HG03520 (cell line): Measurements from ENCODE around the gene ALDOA.
A peak's percentile ranks its signal among the peaks of the same experiment; 100 is the strongest.

Source experiments
- ATAC-seq: cut with Tn5 transposase; IDR thresholded peaks from one replicate; pipeline ENCODE4 v1.9.1; 2021; ENCODE audit warnings: mild to moderate bottlenecking, moderate library complexity; ENCODE audit not compliant: unreplicated experiment

The ALDOA gene

DNA sequence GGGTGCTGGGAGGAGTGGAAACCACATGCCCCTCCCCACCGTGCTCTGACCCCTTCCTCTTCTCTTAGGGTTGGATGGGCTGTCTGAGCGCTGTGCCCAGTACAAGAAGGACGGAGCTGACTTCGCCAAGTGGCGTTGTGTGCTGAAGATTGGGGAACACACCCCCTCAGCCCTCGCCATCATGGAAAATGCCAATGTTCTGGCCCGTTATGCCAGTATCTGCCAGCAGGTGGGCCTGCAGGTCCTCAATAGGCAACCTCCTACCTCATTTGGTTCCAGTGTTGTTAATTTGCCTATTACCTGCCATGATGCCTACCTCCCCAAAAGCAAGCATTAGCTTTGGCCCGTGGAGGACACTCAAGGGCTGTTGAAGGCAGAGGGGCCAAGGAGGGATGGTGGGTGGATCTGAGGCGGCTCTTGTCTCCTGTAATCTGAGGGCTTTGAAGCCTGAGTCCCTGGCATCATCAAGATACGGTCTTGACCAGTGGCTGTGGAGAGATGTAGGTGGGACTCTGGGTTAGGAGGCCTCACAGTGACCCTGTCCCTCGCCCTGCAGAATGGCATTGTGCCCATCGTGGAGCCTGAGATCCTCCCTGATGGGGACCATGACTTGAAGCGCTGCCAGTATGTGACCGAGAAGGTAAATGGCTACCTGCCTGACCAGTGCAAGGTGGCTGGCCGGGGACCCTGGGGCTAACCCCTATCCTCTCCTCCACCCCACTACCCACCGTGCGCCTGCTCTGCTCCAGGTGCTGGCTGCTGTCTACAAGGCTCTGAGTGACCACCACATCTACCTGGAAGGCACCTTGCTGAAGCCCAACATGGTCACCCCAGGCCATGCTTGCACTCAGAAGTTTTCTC, 3.4 kb downstream of the ALDOA start:
- ATAC-seq: no peak

GRCh38 chr16:30069611-30070462, 4.3 kb downstream of the ALDOA start:
- no peak for ATAC-seq

DNA sequence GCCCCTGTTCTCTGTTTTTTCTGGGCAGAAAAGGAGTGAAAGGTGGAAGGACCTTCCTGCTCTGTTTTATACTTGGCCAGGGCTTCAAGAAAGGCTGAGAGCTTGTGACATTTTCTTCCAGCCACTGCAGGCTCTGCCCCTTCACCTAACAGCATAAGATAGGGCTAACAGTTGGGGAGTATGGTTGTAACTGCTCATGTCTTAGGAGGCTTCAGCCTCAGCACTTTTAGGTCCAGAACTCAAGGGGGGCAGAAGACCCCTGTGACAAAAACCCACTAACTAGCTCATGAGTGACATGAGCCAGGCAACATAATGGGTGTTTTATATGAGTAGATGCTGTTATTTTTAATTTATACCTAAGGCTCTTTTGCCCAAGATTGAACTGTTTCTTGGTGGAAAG, 4.9 kb downstream of the ALDOA start:
- no peak for ATAC-seq

DNA sequence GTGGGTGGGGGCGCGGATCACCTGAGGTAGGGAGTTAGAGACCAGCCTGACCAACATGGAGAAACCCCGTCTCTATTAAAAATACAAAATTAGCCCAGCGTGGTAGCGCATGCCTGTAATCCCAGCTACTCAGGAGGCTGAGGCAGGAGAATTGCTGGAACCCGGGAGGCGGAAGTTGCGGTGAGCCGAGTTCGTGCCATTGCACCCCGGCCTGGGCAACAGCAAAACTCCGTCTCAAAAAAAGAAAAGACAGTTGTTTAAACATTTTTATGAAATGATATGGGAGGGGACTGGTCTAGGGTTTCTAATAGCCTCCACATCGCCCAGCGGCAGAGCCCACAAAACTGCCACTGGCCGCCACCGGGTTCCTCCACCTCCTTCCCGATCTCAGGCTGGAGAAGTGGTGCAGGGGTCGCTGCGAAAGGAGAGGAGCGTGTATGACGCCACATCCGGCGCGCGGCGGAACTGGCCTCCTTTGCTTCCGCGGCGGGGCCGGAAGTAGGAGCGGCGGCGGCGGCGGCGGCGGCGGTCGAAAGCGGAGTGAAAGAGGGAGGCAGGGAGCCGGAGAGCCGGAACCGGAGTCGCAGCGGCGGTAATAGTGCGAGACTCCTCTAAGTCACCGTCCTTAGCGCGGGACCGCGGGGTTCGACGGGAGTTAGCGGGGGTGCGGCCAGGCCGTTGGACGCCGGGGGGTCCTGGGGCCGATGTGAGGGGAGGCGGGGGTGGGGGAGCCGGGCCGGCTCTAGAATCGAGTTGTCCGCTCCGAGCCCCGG, 10.1 kb downstream of the ALDOA start, which contains the start of gene PPP4C:
TSS of gene PPP4C (plus strand) at position 492 of the 773 bp plus-strand sequence. CDS start 384 bp downstream, outside the sequence.
- ATAC-seq: peak; percentile 71

GRCh38 chr16:30076276-30076791, 10.8 kb downstream of the ALDOA start:
- peak; percentile 24 for ATAC-seq

GRCh38 chr16:30077656-30078055, 12.1 kb downstream of the ALDOA start:
- ATAC-seq: no peak

DNA sequence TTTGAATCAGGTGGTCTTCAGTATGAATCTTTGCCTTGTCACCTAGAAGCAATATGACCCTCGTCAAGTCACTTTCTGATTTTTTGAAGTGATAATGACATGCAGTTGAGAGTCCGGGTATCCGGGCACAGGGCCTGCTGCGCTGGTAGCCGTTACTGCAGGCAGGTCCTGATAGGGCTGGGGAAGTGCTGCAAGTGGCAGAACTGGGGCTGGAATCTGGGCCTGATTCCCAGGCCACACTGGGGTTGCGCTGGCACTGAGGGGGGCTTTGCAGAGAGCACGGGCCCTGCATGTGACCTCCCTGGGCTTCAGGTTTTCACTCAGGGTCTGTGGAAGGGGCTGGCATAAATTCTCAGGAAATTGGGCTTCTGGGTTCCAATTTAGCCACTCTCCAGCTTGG, 13.2 kb downstream of the ALDOA start:
- no peak for ATAC-seq

- ATAC-seq: no peak
Measured at GRCh38 chr16:30079480-30079879, 13.9 kb downstream of the ALDOA start.

GRCh38 chr16:30082545-30083090, 17.1 kb downstream of the ALDOA start:
- ATAC-seq: no peak

DNA sequence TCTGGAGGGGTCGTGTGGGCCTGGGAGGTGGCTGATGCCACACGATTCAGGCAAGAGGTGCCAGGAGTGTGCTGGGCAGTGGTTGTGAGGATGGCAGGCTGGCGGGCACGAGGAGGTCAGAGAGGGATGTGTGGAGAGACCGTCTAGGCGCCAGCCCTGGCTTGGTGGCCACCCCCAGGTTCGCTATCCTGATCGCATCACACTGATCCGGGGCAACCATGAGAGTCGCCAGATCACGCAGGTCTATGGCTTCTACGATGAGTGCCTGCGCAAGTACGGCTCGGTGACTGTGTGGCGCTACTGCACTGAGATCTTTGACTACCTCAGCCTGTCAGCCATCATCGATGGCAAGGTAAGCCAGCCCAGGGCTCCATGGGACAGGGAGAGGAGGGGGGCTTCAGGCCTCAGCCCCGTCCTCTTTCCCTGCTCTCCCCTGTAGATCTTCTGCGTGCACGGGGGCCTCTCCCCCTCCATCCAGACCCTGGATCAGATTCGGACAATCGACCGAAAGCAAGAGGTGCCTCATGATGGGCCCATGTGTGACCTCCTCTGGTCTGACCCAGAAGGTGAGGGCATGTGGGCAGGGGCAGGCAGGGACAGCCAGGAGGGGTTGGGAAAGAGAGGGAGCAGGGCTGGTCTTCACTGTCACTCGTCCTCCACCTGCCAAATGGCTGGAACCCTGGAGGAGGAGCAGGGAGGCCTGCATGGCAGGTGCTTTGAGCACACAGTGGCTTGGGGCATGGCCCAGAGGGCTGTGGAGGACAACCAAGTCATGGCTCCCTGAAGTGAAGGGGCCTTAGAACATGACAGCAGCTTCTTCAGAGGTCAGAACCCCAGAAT, 17.9 kb downstream of the ALDOA start:
- ATAC-seq: no peak

DNA sequence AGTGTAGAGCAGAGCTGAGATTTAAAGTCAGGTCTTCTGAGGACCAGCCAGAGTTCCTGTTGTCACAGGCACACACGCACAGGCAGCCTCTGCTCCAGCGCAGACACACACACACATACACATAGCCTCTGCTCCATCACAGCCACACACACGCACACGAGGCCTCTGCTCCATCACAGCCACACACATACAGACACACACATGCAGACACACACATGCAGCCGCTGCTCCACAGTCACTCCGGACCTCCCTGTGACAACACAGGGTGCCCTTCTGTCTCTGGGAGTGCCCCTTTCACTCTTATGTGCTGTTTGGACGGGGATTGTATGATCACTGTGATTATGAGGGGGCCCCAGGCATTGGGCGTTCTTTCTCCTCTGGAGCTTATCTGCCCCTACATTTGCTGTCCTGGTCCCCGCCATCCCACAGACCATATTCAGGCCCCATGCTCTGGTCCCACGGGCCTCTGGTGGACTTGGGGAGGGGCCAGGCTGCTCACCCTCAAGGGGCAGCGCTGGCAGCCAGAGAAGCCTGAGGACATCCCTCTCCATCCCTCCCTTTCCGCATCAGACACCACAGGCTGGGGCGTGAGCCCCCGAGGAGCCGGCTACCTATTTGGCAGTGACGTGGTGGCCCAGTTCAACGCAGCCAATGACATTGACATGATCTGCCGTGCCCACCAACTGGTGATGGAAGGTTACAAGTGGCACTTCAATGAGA, 18.7 kb downstream of the ALDOA start:
- ATAC-seq: no peak

- no peak for ATAC-seq
Measured at GRCh38 chr16:30084816-30085159, 19.2 kb downstream of the ALDOA start.

GRCh38 chr16:30085247-30085646, 19.7 kb downstream of the ALDOA start:
- no peak for ATAC-seq

- no peak for ATAC-seq
Measured at GRCh38 chr16:30085820-30086219, 20.3 kb downstream of the ALDOA start.

GRCh38 chr16:30086291-30087140, 21.0 kb downstream of the ALDOA start:
- no peak for ATAC-seq

GRCh38 chr16:30087181-30087898, 21.8 kb downstream of the ALDOA start:
- ATAC-seq: no peak

GRCh38 chr16:30088237-30088831, 22.8 kb downstream of the ALDOA start:
- no peak for ATAC-seq
